ENCODE results near the gene KLC1.
"Not testable (repeated sequence)": the region's sequence is repeated elsewhere in the genome, so short reads cannot be mapped to it uniquely, and the experiment has no call there.

The KLC1 gene

DNA sequence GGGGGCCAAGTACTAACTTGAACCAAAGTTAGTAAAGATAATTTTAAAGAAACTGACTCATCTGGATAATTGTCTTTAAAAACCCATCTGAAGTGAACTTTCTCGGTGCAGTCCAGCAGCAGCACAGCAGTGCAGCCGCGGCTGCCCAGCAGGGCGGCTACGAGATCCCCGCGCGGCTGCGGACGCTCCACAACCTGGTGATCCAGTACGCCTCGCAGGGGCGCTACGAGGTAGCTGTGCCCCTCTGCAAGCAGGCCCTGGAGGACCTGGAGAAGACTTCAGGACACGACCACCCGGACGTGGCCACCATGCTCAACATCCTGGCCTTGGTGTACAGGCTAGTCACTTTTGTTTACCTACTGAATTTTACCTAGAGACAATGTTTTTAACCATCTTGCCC is 33.6 kb downstream of the KLC1 start:
- DNase-seq = no peak

DNA sequence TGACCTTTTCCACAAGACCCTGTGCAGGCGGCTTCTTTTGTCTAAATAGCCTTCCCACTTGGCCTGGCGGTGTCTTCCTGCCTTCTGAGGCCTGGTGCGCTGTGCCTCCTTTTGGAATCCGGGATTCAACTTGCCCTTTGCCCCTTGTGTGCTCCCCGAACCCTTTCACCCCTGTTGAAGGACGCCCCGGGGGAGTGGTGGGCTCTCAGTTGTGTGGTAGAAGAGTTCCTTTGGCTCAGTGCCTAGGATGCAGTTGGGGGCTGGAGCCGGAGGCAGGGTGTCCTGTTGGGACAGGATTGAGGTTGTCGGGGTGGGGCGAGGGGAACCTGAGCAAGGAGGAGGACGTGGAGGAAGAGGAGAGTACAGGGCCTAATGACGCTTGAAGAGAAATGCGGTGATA is 34.5 kb downstream of the KLC1 start:
- no peak for DNase-seq

DNA sequence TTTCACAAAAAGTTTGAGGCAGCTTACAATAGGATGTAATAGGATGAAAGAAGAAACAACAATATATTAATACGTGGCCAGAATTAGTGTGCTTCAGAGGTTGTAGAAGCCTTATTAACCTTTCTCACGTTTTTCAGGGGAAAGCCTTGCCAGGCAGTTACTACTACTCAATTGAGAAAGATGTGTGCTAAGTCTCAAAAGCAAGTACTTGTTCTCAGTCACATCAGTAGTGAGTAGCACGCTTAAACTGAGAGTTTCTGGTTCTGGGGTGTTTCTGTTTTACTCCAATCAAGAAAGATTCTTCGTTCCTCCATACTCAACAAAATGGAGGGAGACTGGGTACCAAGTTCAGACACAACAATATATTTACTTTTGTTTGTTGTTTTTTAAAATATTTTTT is 38.7 kb downstream of the KLC1 start:
- no peak for DNase-seq

DNA sequence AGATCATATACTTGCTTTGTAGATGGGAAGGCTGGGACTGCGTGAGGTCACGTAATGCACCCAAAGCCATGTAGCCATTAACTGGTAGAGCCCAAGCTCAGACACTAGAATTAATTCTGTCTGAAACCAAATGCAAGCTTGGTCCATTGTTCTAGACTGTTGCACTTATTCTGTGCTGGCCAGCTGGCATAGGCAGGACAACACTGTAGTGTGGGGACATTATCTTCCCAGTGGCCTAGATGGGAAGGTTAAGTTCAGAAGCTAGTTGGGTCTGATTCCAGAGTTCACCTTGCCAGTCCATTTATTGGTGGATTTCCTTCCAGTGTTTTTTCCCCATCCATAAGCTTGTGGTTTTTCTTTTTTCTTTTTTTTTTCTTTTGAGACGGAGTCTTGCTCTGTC is 39.1 kb downstream of the KLC1 start:
- DNase-seq = no peak

DNA sequence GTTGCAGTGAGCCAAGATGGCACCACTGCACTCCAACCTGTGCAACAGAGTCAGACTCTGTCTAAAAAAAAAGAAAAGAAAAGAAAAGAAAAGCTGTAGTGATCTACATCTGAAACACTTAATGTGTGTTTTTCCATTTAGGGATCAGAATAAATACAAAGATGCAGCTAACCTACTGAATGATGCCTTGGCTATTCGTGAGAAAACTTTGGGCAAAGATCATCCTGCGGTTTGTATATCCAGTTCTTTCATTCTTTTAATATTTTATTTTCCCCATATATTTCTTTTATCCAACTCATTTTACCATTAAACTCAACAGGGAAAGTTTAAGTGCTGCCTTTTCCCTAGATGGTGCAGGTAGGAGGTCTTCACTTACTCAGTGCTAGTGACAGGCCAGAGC is 40.4 kb downstream of the KLC1 start:
- DNase-seq = no peak

DNA sequence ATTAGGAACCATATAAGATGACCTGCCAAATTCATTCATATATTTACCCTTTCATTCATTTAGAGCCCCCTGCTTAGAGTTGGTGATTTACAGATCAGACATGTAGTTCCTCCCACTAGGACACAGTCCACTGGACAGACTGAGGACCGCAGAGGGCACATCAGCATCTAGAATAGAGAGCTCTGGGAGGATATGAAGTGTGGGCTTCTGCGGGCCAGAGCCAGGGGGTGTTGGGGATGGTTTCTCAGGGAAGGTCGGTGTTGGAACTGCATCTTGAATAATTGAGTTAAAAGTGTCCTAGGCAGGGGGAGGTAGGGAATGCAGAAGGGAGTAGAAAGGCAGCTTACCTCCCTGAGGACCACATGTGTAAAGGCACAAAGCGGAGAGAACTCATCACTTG is 42.9 kb downstream of the KLC1 start:
- no peak for DNase-seq

DNA sequence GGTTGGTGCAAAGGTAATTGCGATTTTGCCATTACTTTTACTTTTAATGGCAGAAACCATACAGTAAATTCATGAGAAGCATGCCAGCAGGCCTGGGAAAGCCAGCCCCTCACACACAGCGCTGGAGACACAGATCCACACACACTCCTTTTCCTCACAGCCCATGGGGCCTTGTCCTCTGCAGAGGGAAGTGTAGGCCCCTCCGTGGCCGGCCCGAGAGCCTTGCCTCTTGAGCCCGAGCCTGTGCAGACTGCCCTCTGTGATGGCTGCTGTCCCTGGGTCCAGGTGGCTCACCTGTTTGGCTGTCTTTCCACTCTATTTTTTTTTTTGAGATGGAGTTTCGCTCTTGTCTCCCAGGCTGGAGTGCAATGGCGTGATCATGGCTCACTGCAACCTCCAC is 46.9 kb downstream of the KLC1 start:
- no peak for DNase-seq

DNA sequence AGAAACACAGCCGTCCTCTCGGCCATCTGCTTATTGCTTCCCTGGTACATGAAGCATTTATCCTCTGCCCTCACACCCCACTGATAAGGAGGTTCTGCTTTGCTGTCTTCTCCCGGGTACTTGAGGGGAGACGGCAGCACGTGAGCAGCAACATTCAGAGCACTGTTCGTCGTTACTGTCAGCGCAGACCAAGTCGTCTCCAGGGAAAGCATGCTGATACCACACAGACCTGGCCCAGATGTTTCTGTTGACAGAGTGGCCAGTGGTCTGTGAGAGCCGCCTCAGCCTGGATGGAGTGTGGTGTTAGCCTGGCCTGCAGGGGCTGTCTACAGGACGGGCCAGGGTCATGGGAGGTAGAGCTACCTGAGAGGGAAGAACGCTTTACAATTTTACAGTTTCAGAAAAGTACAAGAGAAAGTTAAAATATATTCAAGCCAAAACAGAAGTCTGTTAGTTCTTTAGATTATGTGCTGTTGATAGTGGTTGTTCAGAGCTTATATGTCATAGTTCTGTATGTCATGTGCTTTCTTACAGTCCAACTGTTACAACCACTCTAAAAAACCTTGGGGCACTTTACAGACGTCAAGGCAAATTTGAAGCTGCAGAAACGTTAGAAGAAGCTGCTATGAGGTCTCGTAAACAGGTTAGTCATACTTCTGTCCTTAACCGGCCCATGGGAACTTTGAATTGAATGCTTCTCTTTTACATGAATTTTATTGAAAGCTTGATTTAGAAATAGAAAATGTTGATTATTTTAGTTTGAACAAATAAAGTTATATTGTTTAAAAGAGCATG is 48.1 kb downstream of the KLC1 start:
- DNase-seq = no peak

DNA sequence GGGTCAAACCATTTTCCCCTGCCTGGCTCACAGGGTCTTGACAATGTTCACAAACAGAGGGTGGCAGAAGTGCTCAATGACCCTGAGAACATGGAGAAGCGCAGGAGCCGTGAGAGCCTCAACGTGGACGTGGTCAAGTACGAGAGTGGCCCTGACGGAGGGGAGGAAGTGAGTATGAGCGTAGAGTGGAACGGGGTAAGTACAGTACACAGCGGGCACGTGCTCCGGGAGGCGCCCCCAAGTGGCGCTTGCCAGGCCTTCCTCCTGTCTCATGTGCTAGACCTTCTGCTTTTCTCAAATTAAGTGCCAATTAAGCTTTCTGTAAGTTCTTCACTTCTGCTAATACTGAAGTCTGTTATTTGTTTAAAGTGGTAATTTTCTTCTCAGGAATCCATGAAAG is 50.3 kb downstream of the KLC1 start:
- DNase-seq = no peak

DNA sequence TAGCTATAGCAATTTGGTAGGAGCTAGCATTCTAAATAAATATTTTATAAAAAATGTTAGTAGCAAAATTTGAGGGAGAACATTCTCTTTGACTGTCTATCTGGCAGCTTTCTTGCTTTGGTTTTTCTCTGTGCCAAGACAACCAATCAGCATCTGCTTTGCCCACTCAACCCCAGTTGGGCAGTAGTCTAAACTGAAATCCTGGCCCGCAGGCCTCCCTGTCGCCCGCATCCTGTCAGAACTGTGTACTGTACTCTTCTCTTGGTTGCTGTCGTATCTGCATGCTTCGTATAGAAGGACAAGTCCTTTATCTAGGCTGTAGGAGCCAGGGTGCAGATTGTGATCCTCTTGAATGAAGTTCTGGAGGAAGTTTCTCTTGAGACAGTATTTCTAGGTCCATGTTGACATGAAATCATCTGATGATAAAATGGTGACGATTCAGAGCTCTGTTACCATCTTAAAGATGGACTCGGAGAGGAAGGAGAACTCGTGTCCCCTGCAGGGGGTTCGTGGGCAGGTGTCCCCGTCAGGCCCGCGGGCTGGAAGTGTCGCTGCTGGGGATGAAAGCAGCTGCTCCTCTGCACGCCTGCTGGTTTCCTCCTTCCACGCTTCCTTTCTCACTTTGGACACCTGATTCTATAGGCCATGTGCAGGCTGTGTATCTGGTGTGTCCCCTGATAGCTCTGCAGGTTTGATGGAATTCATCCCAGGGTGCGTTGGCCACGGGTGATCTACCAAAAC is 51.6 kb downstream of the KLC1 start:
- DNase-seq = no peak

DNA sequence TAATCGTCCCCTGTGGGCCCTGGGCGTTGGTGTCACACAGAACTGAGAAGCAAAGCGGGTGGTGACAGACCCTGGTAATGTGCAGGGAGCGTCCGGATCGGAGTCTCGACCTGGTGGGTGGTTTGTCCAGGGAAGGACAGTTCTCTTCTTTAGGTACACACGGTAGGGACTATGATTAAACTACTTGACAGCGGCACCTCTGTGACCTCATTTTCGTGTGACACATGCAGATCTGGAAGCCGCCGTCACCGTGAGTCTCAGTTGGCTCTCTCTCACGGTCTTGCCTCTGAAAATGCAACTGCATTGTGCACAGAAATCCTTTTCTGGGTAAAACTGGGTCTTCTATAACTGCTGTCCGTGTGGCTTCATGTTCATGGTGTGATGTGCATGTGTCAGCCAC is 54.1 kb downstream of the KLC1 start:
- no peak for DNase-seq

DNA sequence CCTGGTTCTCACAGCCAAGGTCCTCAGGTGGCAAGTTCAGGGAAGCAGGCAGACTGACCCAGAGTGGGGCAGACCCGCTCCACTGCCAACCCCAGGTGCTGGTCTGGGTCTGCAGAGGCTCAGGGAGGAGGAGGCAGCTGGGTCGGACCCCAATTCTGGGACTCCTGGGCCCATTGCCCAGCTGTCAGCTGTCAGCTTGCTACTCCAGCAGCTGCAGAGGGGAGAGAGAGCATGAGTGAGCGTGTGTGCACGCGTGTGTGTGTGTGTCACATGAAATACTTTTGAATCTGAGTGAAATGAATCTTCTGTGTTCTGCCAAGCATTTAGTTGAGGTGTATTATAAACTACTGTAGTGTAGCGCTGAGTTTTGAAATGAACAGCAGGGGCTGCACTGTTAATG is 55.5 kb downstream of the KLC1 start:
- no peak for DNase-seq

DNA sequence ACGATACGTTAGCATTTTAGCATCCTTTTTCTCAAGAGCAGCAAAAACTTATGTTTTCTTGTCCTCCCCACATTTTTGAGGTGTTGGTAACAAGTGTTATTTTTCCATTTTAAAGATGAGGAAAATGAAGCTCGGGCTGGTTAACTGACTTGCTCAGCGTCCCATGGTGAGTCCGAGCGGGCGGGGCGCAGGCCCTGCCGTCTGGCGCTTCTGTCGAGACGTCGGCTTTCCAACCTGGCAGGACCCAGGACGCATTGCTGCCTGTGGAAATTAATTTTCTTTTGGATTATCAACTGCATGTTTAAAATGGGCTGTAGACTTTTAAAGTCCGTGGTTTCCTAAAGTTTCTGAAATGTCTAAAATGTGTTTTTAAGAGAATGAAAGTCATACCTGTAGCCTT is 55.9 kb downstream of the KLC1 start:
- no peak for DNase-seq

DNA sequence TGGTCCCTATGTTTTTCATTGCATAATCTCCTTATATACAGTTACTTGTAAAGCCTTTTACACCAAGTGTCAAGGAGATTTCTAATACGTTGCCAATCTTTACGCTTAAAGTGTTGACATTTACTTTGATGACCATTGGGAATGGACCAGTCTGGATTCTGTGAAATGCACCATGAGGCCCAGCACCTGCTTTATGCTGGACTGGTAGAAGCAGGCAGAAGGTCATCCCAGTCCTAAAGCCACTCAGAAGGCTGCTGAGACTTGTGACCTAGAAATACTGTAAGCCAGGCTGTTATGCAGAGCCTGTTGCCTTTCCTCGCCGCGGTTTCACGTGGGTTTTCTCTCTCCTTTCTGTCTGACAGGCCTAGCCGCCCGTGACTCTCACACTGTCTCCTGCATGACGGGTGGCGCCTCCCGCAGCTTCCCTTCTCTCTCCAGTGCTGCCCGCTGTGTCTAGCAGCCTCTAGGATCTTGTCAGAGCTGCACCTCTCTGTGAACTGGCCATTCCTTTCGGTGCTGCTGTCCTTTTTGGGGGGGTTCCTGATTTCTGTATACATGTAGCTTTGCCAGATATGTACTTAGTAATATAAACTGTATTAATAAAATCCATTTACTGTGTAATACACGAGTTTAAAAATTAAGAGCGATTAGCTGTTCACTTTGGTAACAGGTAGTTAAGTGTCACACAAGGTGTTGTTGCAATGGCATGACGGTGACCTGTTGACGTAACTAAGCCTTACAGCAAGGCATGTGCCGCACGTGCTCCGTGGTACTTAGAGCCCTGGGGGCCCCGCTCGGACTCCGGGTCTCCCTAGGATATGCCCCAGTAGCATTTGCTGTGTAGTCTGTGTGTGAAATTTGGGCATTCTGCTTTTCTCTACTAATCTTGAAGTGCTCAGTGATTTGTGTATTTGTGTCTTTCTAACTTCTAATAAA is 56.5 kb downstream of the KLC1 start:
- no peak for DNase-seq

DNA sequence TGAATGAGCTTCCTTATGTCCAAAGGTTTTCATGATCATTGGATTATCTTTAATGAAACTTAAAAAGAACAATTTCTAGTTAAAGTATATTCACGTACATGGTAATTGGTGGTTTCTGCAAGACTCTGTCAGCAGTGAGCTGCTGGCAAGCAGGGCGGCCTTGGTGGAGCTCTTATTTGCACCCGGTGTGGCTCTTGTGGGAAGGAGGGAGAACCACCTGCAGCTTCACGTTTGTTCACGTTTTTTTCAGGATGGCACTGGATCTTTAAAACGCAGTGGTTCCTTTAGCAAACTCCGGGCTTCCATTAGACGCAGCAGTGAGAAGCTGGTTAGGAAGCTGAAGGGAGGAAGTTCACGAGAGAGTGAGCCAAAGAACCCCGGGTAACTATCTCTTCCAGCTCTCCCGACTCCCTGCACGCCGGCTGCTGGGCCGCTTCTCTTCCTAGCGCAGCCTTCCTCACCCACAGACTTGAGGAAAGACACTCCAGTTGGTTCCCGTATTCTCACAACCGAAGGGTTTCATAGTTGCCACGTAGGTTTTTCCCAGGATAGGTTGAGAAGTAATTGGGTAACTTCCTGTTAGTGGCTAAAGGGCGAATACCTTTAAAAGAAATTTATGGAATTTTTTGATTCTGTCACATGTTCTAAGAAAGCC is 57.9 kb downstream of the KLC1 start:
- DNase-seq = no peak

DNA sequence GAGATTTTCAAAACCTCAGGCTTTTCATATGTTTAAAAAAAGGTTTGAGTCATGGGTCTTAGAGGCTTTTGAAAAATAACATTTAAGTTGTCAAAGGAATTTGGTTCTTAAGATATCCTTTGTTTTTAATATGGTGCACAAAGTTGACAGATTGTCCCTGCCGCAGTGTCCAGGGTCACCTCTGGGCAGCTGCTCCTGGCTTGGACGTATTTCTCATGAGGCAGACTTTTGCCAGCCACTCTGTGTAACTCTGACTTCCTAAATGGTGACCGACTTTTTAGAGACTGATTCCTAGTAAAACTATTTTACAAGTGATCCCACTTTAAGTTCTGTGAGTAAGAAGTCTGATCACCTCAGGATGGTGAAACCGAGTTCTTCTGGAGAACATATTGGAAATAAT is 58.7 kb downstream of the KLC1 start:
- no peak for DNase-seq

DNA sequence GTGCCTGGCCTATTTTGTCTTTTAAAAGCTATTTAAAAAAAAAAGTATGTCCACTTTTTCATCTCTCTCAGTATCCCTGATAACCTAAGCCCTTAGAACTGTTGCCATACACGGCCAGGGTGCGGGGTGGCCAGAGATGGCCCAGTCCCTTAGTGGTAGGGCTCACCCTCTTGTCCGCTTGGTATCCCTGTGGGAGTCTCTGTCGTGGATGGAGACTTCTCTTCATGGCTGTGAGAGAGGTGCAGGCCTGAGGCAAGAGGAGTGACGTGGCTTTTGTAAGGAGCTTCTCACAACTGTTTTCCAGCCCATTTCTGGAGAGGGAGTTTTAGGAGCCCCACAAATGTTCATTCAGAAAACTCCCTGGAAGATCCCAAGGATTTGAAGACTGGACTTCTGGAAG is 59.4 kb downstream of the KLC1 start:
- no peak for DNase-seq

DNA sequence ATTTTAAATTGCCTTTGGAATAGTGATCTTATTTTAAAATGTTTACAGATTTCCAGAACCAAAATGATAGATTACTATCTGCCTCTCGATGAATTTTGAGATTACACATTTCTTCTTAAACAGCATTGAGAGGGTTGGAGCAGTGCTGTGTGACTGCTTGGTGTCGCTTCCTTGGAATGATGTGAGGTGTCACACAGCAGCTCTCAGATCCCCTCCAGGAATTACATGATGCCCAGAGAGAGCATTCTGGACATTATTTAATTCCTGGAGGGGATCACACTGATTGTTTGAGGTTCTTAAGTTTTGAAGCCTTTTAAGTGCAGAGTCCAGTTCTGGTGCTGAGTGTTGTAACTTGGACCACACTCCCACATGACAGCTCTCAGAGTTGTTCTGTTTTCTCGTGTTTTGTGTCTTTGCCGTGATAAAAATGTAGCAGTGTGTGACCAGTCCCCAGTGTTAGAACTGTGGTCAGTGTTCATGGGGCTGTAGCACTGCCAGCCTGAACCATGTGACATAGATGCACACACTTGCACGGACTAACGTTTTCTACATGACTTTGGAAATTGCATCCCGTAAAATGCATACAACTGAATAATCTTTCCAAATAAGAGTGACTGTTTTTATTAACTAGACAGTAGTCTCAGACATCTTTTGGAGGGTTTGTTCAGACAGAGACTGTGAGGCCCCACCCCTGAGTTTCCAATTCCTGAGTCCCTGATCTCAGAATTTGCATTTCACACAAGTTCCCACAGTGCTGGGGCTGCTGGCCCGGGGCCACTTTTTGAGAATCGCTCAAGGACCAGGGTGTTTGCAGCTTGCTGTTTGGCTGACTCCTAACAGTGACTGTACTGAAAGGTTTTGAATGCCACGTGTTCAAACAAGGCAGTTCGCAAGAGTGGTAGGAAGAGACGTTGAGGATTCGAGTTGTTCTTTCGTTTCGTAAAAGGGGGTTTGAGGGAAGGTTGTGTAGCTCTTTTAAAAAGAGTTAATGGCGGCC is 60.2 kb downstream of the KLC1 start:
- DNase-seq = no peak

DNA sequence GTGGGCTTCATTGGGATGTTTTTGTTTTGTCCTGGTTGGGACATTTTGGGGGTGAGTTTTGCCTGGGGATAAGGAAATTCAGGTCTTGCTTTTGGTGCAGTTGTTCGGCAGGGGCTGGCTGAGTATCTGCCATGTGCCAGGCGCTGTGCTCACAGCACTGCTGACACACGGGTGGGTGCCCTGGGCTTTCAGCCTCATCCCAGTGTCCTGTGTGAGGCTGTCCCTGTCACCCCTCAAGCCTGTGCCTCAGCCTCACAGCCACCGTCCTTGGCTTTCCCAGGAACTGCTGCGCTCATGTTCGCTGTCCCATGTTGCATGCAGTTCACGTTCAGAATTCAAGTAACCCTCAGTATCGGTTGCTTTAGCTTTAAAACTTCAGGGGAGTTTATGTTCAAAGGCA is 61.3 kb downstream of the KLC1 start:
- no peak for DNase-seq

DNA sequence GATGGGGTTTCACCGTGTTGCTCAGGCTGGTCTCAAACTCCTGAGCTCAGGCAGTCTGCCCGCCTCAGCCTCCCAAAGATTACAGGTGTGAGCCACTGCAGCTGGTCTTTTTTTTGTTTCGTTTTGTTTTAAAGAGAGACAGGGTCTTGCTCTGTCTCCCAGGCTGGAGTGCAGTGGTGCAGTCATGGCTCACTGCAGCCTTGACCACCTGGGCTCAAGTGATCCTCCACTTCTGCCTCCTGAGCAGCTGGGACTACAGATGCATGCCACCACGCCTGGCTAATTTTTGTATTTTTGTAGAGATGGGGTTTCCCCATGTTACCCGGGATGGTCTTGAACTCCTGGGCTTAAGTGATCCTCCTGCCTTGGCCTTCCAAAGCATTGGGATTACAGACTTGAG is 62.6 kb downstream of the KLC1 start:
- DNase-seq = not testable (repeated sequence)

DNA sequence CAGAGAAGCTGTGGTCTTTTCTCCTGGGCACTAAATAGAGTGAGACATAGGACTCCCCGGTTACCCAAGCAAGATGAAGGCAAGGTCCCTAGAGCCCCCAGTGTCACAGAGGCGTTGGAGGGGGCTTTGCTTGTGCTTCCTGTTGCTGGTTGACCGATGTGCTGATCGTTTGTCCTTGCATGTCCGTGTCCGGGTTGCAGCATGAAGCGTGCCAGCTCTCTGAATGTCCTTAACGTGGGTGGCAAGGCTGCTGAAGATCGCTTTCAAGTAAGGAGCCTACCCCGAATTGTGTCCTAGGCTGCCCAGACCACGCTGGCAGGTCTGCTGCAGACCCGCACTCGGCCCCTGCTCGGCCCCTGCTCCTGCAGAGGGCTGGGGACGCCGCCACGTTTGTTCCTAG is 63.1 kb downstream of the KLC1 start:
- DNase-seq = no peak

DNA sequence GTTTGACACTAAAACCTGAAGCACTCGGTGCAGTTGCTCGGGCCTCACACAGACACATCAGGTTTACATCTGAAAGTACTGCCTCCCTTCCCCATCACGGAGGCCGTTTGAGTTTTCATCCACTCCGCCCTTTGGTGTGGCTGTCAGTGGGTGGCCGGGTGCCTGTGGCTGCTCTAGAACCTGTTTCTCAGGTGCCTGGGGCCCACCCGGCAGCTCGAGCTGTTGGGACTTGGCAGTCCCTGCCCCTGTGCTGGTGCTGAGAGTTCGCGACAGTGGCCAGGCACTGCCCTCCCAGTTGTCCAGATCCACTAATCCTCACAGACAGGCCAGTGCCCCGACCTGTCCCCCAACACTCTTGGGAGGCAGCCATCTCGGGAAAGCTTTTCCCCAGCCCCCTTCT is 63.9 kb downstream of the KLC1 start:
- no peak for DNase-seq

All from GF-D8 (cell line).